Neuronal stem cell (in vitro differentiated cells): ENCODE measurements around the gene KCNH5.

Experiments
- DNase-seq: peaks from one replicate; pipeline ENCODE4 v3.0.0-alpha.2; 2013; ENCODE audit warnings: low spot score
- H2AFZ ChIP-seq: one replicate; pipeline ENCODE4 v1.6.1; 2013; ENCODE audit warnings: mild to moderate bottlenecking, low read length, inconsistent platforms
- H2AK5ac ChIP-seq: 2 replicates; pipeline ENCODE4 v1.6.1; 2013; ENCODE audit warnings: low read depth, mild to moderate bottlenecking, inconsistent platforms, low read length, moderate library complexity, mixed read lengths
- H2BK120ac ChIP-seq: 2 replicates; pipeline ENCODE4 v1.6.1; 2013; ENCODE audit warnings: low read depth, mild to moderate bottlenecking, inconsistent platforms, low read length, moderate library complexity, mixed read lengths
- H2BK12ac ChIP-seq: one replicate; pipeline ENCODE4 v1.6.1; 2013; ENCODE audit warnings: low read length, inconsistent platforms
- H2BK15ac ChIP-seq: 2 replicates; pipeline ENCODE4 v1.6.1; 2013; ENCODE audit warnings: mild to moderate bottlenecking, low read length, inconsistent platforms, mixed read lengths
- H2BK5ac ChIP-seq: one replicate; pipeline ENCODE4 v1.6.1; 2013; ENCODE audit warnings: inconsistent platforms, mild to moderate bottlenecking, low read length, moderate library complexity
- H3K14ac ChIP-seq: one replicate; pipeline ENCODE4 v1.6.1; 2013; ENCODE audit warnings: low read length, inconsistent platforms
- H3K18ac ChIP-seq: 2 replicates; pipeline ENCODE4 v1.6.1; 2013; ENCODE audit warnings: low read length, inconsistent platforms
- H3K23ac ChIP-seq: 2 replicates; pipeline ENCODE4 v1.6.1; 2013; ENCODE audit warnings: low read depth, mild to moderate bottlenecking, mixed read lengths, low read length, inconsistent platforms; ENCODE audit not compliant: poor library complexity
- H3K27ac ChIP-seq: replicated peaks from 3 replicates; pipeline ENCODE4 v1.5.1; 2013; ENCODE audit warnings: low read length, inconsistent platforms
- H3K27me3 ChIP-seq, 3 experiments: 2 replicates each; pipeline ENCODE4 v1.6.1; 2013; ENCODE audit warnings: low read length in 3 of 3, mild to moderate bottlenecking in 2 of 3, inconsistent platforms in 1 of 3, low read depth in 1 of 3, mixed read lengths in 1 of 3, moderate library complexity in 1 of 3; ENCODE audit not compliant: control insufficient read depth in 3 of 3, insufficient read depth in 3 of 3
- H3K36me3 ChIP-seq, 2 donors: replicated peaks in 1 of 2; 2 replicates each; pipeline ENCODE4 v1.6.1; 2013; ENCODE audit warnings: low read length in 2 of 2; ENCODE audit not compliant: control insufficient read depth in 2 of 2, insufficient read depth in 2 of 2
- H3K4ac ChIP-seq: 2 replicates; pipeline ENCODE4 v1.6.1; 2013; ENCODE audit warnings: inconsistent platforms, mild to moderate bottlenecking, low read length, moderate library complexity
- H3K4me1 ChIP-seq, 2 donors: 1 replicate in 1 of 2; 2 replicates in 1 of 2; pipeline ENCODE4 v1.6.1; 2013; ENCODE audit warnings: low read length in 2 of 2, low read depth in 1 of 2; ENCODE audit not compliant: control insufficient read depth in 2 of 2, insufficient read depth in 1 of 2
- H3K4me2 ChIP-seq: one replicate; pipeline ENCODE4 v1.6.1; 2013; ENCODE audit warnings: mild to moderate bottlenecking, low read length, inconsistent platforms; ENCODE audit not compliant: insufficient read depth, poor library complexity, severe bottlenecking
- H3K4me3 ChIP-seq, 2 donors: 2 replicates each; pipeline ENCODE4 v1.5.1; 2013; ENCODE audit warnings: low read length in 2 of 2, mild to moderate bottlenecking in 2 of 2, inconsistent platforms in 1 of 2, moderate library complexity in 1 of 2
- H3K79me1 ChIP-seq: one replicate; pipeline ENCODE4 v1.6.1; 2013; ENCODE audit warnings: low read depth, mild to moderate bottlenecking, inconsistent platforms, low read length, moderate library complexity
- H3K9ac ChIP-seq: one replicate; pipeline ENCODE4 v1.6.1; 2013; ENCODE audit warnings: mild to moderate bottlenecking, low read depth, low read length, inconsistent platforms; ENCODE audit not compliant: poor library complexity
- H3K9me3 ChIP-seq, 2 donors: replicated peaks in 1 of 2; 2 replicates each; pipeline versions ENCODE3 to v1.6.1; 2013; ENCODE audit warnings: low read length in 2 of 2, mild to moderate bottlenecking in 2 of 2, inconsistent platforms in 1 of 2, low read depth in 1 of 2, mixed read lengths in 1 of 2, moderate library complexity in 1 of 2; ENCODE audit not compliant: control insufficient read depth in 2 of 2, insufficient read depth in 1 of 2
- H4K8ac ChIP-seq: one replicate; pipeline ENCODE4 v1.6.1; 2013; ENCODE audit warnings: low read depth, mild to moderate bottlenecking, inconsistent platforms, low read length, moderate library complexity
- H4K91ac ChIP-seq: one replicate; pipeline ENCODE4 v1.6.1; 2013; ENCODE audit warnings: low read length, low read depth, mild to moderate bottlenecking, inconsistent platforms; ENCODE audit not compliant: poor library complexity
- WGBS, 2 donors: extraction: QIAGEN DNeasy Blood & Tissue Kit; methylation state at CpG; one replicate each; pipeline ENCODE4 v1.1.7; 2013; ENCODE audit warnings: missing lambda C conversion rate in 2 of 2, mixed read lengths in 1 of 2; ENCODE audit not compliant: insufficient read length in 2 of 2, insufficient replicate concordance in 1 of 2; ENCODE audit errors: extremely low coverage in 2 of 2; 5-methylcytosine and 5-hydroxymethylcytosine counted together

The KCNH5 gene

GRCh38 chr14:62696929-62697328 is 348.3 kb downstream of the KCNH5 start:
- peaks cover 0 to 12% of the 10 kb centered on the region in 2 donors for H3K4me1 ChIP-seq
- H2AK5ac ChIP-seq: no peak overlapping the region
- H2BK15ac ChIP-seq: no peak overlapping the region
- no peaks in the 10 kb centered on the region for H3K9me3 ChIP-seq
- WGBS, 2 donors: no CpG with 5 or more reads among the region's 4 CpGs
- H3K14ac ChIP-seq: no peak overlapping the region
- no peak overlapping the region for H3K4me3 ChIP-seq
- no peak overlapping the region for H3K23ac ChIP-seq
- H2BK120ac ChIP-seq: no peak overlapping the region
- no peak overlapping the region for H2BK12ac ChIP-seq
- H3K4me2 ChIP-seq: no peak overlapping the region
- H3K36me3 ChIP-seq: no peaks in the 10 kb centered on the region
- no peak overlapping the region for H3K9ac ChIP-seq
- no peak overlapping the region for H4K8ac ChIP-seq
- H3K27ac ChIP-seq: peak overlapping the region; percentile 84
- H3K4ac ChIP-seq: no peak overlapping the region
- H3K18ac ChIP-seq: peak overlapping the region; percentile 20
- H4K91ac ChIP-seq: no peak overlapping the region
- H3K27me3 ChIP-seq: no peaks in the 10 kb centered on the region
- H2BK5ac ChIP-seq: peak overlapping the region; percentile 4
- H2AFZ ChIP-seq: no peak overlapping the region
- DNase-seq: no peak
- H3K79me1 ChIP-seq: no peaks in the 10 kb centered on the region

GRCh38 chr14:62696331-62696924 is 348.8 kb downstream of the KCNH5 start:
- H3K27ac ChIP-seq: peak overlapping the region; percentile 84
- no peak overlapping the region for H2AK5ac ChIP-seq
- H3K79me1 ChIP-seq: no peaks in the 10 kb centered on the region
- H3K27me3 ChIP-seq: no peaks in the 10 kb centered on the region
- WGBS, 2 donors: no CpG with 5 or more reads among the region's 5 CpGs
- H3K36me3 ChIP-seq: no peaks in the 10 kb centered on the region
- no peak overlapping the region for H2AFZ ChIP-seq
- no peak overlapping the region for H2BK12ac ChIP-seq
- no peak overlapping the region for H3K4me3 ChIP-seq
- no peak overlapping the region for H3K14ac ChIP-seq
- H3K18ac ChIP-seq: no peak overlapping the region
- no peak overlapping the region for H3K4me2 ChIP-seq
- no peak overlapping the region for H4K91ac ChIP-seq
- H2BK15ac ChIP-seq: no peak overlapping the region
- H3K4ac ChIP-seq: no peak overlapping the region
- no peak overlapping the region for H4K8ac ChIP-seq
- peaks cover 0 to 13% of the 10 kb centered on the region in 2 donors for H3K4me1 ChIP-seq
- no peaks in the 10 kb centered on the region for H3K9me3 ChIP-seq
- peak overlapping the region; percentile 4 for H2BK5ac ChIP-seq
- no peak overlapping the region for H3K9ac ChIP-seq
- DNase-seq: peak; percentile 60
- H3K23ac ChIP-seq: no peak overlapping the region
- no peak overlapping the region for H2BK120ac ChIP-seq

GRCh38 chr14:62694075-62694474 is 351.2 kb downstream of the KCNH5 start:
- Histone ChIP-seq H2BK5ac (no peak overlapping the region), H3K9ac (no peak overlapping the region), H3K14ac (no peak overlapping the region), H2AFZ (no peak overlapping the region), H2BK15ac (no peak overlapping the region), H3K4ac (no peak overlapping the region), H3K4me1 (peaks cover 0 to 11% of the 10 kb centered on the region in 2 donors), H2AK5ac (no peak overlapping the region), H4K8ac (no peak overlapping the region), H3K36me3 (no peaks in the 10 kb centered on the region), H3K23ac (no peak overlapping the region), H2BK120ac (peak overlapping the region; percentile 19), H3K27ac (no peak overlapping the region), H3K79me1 (no peaks in the 10 kb centered on the region), H3K4me2 (no peak overlapping the region), H3K9me3 (no peaks in the 10 kb centered on the region), H3K4me3 (no peak overlapping the region), H3K18ac (peak overlapping the region; percentile 84), H4K91ac (no peak overlapping the region), H3K27me3 (no peaks in the 10 kb centered on the region), H2BK12ac (no peak overlapping the region)
- WGBS, 2 donors: no CpG with 5 or more reads among the region's 2 CpGs
- DNase-seq: no peak

GRCh38 chr14:62692490-62693106 is 352.7 kb downstream of the KCNH5 start:
- no peaks in the 10 kb centered on the region for H3K79me1 ChIP-seq
- DNase-seq: no peak
- no peak overlapping the region for H4K91ac ChIP-seq
- H2AFZ ChIP-seq: peak overlapping the region; percentile 5
- H3K4me3 ChIP-seq: no peak overlapping the region
- H3K27me3 ChIP-seq: no peaks in the 10 kb centered on the region
- H3K4ac ChIP-seq: no peak overlapping the region
- peak overlapping the region; percentile 6 for H3K27ac ChIP-seq
- H2BK120ac ChIP-seq: no peak overlapping the region
- H3K9me3 ChIP-seq: no peaks in the 10 kb centered on the region
- no peak overlapping the region for H2BK5ac ChIP-seq
- H3K36me3 ChIP-seq: no peaks in the 10 kb centered on the region
- H2BK15ac ChIP-seq: no peak overlapping the region
- no peak overlapping the region for H4K8ac ChIP-seq
- no peak overlapping the region for H3K4me2 ChIP-seq
- no peak overlapping the region for H3K23ac ChIP-seq
- no peak overlapping the region for H3K18ac ChIP-seq
- no peak overlapping the region for H2AK5ac ChIP-seq
- peaks cover 0 to 11% of the 10 kb centered on the region in 2 donors for H3K4me1 ChIP-seq
- no peak overlapping the region for H3K14ac ChIP-seq
- no CpG with 5 or more reads among the region's 2 CpGs for WGBS, 2 donors
- no peak overlapping the region for H2BK12ac ChIP-seq
- no peak overlapping the region for H3K9ac ChIP-seq
